Measurements from ENCODE around the gene BBX.

BBX gene

GRCh38 chr3:107753494-107753893 lies 230.7 kb downstream of the BBX start:
- peak in 1 of 2 experiments; percentile 52 for DNase-seq (ENCODE audit: low read depth in 1 of 2, low spot score in 1 of 2)
- TF ChIP-seq, protein P1, sequence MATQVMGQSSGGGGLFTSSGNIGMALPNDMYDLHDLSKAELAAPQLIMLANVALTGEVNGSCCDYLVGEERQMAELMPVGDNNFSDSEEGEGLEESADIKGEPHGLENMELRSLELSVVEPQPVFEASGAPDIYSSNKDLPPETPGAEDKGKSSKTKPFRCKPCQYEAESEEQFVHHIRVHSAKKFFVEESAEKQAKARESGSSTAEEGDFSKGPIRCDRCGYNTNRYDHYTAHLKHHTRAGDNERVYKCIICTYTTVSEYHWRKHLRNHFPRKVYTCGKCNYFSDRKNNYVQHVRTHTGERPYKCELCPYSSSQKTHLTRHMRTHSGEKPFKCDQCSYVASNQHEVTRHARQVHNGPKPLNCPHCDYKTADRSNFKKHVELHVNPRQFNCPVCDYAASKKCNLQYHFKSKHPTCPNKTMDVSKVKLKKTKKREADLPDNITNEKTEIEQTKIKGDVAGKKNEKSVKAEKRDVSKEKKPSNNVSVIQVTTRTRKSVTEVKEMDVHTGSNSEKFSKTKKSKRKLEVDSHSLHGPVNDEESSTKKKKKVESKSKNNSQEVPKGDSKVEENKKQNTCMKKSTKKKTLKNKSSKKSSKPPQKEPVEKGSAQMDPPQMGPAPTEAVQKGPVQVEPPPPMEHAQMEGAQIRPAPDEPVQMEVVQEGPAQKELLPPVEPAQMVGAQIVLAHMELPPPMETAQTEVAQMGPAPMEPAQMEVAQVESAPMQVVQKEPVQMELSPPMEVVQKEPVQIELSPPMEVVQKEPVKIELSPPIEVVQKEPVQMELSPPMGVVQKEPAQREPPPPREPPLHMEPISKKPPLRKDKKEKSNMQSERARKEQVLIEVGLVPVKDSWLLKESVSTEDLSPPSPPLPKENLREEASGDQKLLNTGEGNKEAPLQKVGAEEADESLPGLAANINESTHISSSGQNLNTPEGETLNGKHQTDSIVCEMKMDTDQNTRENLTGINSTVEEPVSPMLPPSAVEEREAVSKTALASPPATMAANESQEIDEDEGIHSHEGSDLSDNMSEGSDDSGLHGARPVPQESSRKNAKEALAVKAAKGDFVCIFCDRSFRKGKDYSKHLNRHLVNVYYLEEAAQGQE (IDR thresholded peaks at IDR 0.05; ENCODE audit: insufficient replicate concordance, low read depth): no peak
- TF ChIP-seq, protein P2, sequence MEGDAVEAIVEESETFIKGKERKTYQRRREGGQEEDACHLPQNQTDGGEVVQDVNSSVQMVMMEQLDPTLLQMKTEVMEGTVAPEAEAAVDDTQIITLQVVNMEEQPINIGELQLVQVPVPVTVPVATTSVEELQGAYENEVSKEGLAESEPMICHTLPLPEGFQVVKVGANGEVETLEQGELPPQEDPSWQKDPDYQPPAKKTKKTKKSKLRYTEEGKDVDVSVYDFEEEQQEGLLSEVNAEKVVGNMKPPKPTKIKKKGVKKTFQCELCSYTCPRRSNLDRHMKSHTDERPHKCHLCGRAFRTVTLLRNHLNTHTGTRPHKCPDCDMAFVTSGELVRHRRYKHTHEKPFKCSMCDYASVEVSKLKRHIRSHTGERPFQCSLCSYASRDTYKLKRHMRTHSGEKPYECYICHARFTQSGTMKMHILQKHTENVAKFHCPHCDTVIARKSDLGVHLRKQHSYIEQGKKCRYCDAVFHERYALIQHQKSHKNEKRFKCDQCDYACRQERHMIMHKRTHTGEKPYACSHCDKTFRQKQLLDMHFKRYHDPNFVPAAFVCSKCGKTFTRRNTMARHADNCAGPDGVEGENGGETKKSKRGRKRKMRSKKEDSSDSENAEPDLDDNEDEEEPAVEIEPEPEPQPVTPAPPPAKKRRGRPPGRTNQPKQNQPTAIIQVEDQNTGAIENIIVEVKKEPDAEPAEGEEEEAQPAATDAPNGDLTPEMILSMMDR (IDR thresholded peaks at IDR 0.05; ENCODE audit: insufficient read depth, low read length): peak; percentile 49
- H3K27ac ChIP-seq (replicated peaks): no peak overlapping the region
- no peaks in the 10 kb centered on the region for H3K27me3 ChIP-seq (ENCODE audit: insufficient read depth, poor library complexity, severe bottlenecking)
- no peak overlapping the region for H3K4me3 ChIP-seq (replicated peaks; ENCODE audit: insufficient read depth, low read length)

DNA sequence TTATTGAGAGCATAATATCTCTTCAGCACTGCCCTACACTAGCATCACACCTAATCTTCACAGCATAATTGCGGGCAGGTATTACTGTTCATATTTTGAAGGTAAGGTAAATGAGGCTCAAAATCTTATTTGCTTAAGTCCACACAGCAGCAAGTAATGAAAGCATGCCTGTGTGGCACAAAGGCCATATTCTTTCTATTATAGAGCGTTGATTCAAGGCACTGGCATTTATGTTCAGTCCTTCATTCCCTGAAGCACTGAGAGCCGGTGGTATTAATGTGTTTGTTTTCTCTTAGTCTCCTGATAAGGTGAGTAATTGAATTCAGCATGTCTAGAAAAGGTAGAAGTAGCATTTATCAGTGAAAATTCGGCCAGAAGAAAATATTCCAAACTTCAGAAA lies 231.2 kb downstream of the BBX start:
- Histone ChIP-seq H3K27ac (replicated peaks) (no peak overlapping the region), H3K4me3 (replicated peaks; ENCODE audit: insufficient read depth, low read length) (no peak overlapping the region), H3K27me3 (ENCODE audit: insufficient read depth, poor library complexity, severe bottlenecking) (no peaks in the 10 kb centered on the region)
- TF ChIP-seq GABPA (IDR thresholded peaks at IDR 0.05; ENCODE audit: low read depth) (no peak), SPI1 (IDR thresholded peaks at IDR 0.05; ENCODE audit: borderline replicate concordance, low read depth) (no peak), POLR2AphosphoS5 (IDR thresholded peaks at IDR 0.05; ENCODE audit: low read depth) (no peak)
- TF ChIP-seq, protein P2 (IDR thresholded peaks at IDR 0.05; ENCODE audit: insufficient read depth, low read length): no peak
- TF ChIP-seq, protein P1 (IDR thresholded peaks at IDR 0.05; ENCODE audit: insufficient replicate concordance, low read depth): no peak
- no peak for DNase-seq (ENCODE audit: low read depth in 1 of 2, low spot score in 1 of 2)

GRCh38 chr3:107756649-107757048 lies 233.9 kb downstream of the BBX start:
- Histone ChIP-seq H3K4me3 (replicated peaks; ENCODE audit: insufficient read depth, low read length) (no peak overlapping the region), H3K27me3 (ENCODE audit: insufficient read depth, poor library complexity, severe bottlenecking) (no peaks in the 10 kb centered on the region), H3K27ac (replicated peaks) (no peak overlapping the region)
- DNase-seq (ENCODE audit: low read depth in 1 of 2, low spot score in 1 of 2): no peak
- TF ChIP-seq GABPA (IDR thresholded peaks at IDR 0.05; ENCODE audit: low read depth) (no peak), SPI1 (IDR thresholded peaks at IDR 0.05; ENCODE audit: borderline replicate concordance, low read depth) (no peak), POLR2AphosphoS5 (IDR thresholded peaks at IDR 0.05; ENCODE audit: low read depth) (no peak)
- TF ChIP-seq, protein P1 (IDR thresholded peaks at IDR 0.05; ENCODE audit: insufficient replicate concordance, low read depth): no peak
- TF ChIP-seq, protein P2 (IDR thresholded peaks at IDR 0.05; ENCODE audit: insufficient read depth, low read length): no peak
